GM12891 (cell line): ENCODE measurements around the gene CEP104.

Experiments
- PAX5 ChIP-seq: IDR thresholded peaks from 2 replicates; pipeline ENCODE4 v1.6.1; 2011; ENCODE audit warnings: low read length, moderate library complexity, mild to moderate bottlenecking; ENCODE audit not compliant: insufficient read depth, severe bottlenecking
- POLR2A ChIP-seq: IDR thresholded peaks from 2 replicates; pipeline ENCODE4 v1.6.1; 2011; ENCODE audit warnings: low read depth, low read length, control low read depth
- POLR2AphosphoS5 ChIP-seq: IDR thresholded peaks from 2 replicates; pipeline ENCODE4 v1.6.1; 2011; ENCODE audit warnings: low read depth, low read length, control low read depth
- POU2F2 ChIP-seq: IDR thresholded peaks from 2 replicates; pipeline ENCODE4 v1.6.1; 2011; ENCODE audit warnings: low read depth, mild to moderate bottlenecking, control low read depth, low read length, moderate library complexity
- SPI1 ChIP-seq: IDR thresholded peaks from 2 replicates; pipeline ENCODE4 v1.6.1; 2011; ENCODE audit warnings: low read depth, low read length, control low read depth
- TAF1 ChIP-seq: IDR thresholded peaks from 2 replicates; pipeline ENCODE4 v1.6.1; 2011; ENCODE audit warnings: low read depth, low read length, control low read depth

GRCh38 chr1:3771108-3772026, 85.6 kb downstream of the CEP104 start:
- TF ChIP-seq POLR2AphosphoS5 (no peak), SPI1 (no peak), POLR2A (no peak), TAF1 (no peak), POU2F2 (no peak), PAX5 (no peak)
